IMR-90 (cell line): Measurements from ENCODE around the gene C21orf58. TPM values are rescaled to one million over a fixed set of nuclear protein-coding genes. Genes with fewer than 3 reads are reported as not detected.

Experiments
- ATAC-seq: fragments of 200-7000 bp; cut with Tn5 transposase; 2 replicates; pipeline ENCODE4 v1.9.1; 2020; ENCODE audit warnings: low read depth, mild to moderate bottlenecking, moderate library complexity
- BruUV-seq: library from RNA; stranded (reverse); fragments of 400-500 nt; replicated peaks from 2 replicates; lab custom pipeline; 2021; lab: Mats Ljungman, UMichigan
- CTCF ChIA-PET: fragments of 300-600 bp; formaldehyde crosslinking; extraction: SDS; loops from one replicate; lab custom pipeline; 2021; ENCODE audit warnings: antibody characterized with exemption; lab: Yijun Ruan, JAX
- POLR2A ChIA-PET: fragments of 300-600 bp; sonication (Branson Sonifier 250); formaldehyde crosslinking; loops from one replicate; lab custom pipeline; 2022; ENCODE audit warnings: antibody characterized with exemption; ENCODE audit not compliant: unreplicated experiment; lab: Charles Lee
- DNase-seq: peaks from one replicate; pipeline ENCODE4 v3.0.0; 2013
- H2AFZ ChIP-seq: replicated peaks from 2 replicates; pipeline ENCODE3; 2013; ENCODE audit warnings: low read length, mild to moderate bottlenecking; ENCODE audit not compliant: poor library complexity
- H2AK5ac ChIP-seq: 2 replicates; pipeline ENCODE4 v1.6.1; 2013; ENCODE audit warnings: low read depth, low read length, inconsistent platforms
- H2AK9ac ChIP-seq: replicated peaks from 2 replicates; pipeline ENCODE3; 2013; ENCODE audit warnings: mild to moderate bottlenecking, low read depth, low read length, moderate library complexity; ENCODE audit not compliant: poor library complexity
- H2BK120ac ChIP-seq: 2 replicates; pipeline ENCODE4 v1.6.1; 2013; ENCODE audit warnings: low read depth, low read length, inconsistent platforms
- H2BK15ac ChIP-seq: 3 replicates; pipeline ENCODE4 v1.6.1; 2013; ENCODE audit warnings: low read depth, low read length, inconsistent platforms
- H2BK20ac ChIP-seq: 2 replicates; pipeline ENCODE4 v1.6.1; 2013; ENCODE audit warnings: low read depth, mild to moderate bottlenecking, inconsistent platforms, low read length, moderate library complexity
- H2BK5ac ChIP-seq: 2 replicates; pipeline ENCODE4 v1.6.1; 2013; ENCODE audit warnings: mild to moderate bottlenecking, low read depth, low read length, inconsistent platforms; ENCODE audit not compliant: poor library complexity, severe bottlenecking
- H3K14ac ChIP-seq: replicated peaks from 2 replicates; pipeline ENCODE4 v1.6.1; 2013; ENCODE audit warnings: low read depth, low read length, inconsistent platforms
- H3K18ac ChIP-seq: 2 replicates; pipeline ENCODE4 v1.6.1; 2013; ENCODE audit warnings: low read depth, low read length, control low read depth
- H3K23ac ChIP-seq: 2 replicates; pipeline ENCODE4 v1.6.1; 2013; ENCODE audit warnings: low read depth, low read length, inconsistent platforms
- H3K27ac ChIP-seq: 2 replicates; pipeline ENCODE4 v1.5.1; 2013; ENCODE audit warnings: mild to moderate bottlenecking, control low read depth, low read length; ENCODE audit not compliant: insufficient read depth
- H3K27me3 ChIP-seq: 2 replicates; pipeline ENCODE4 v1.6.1; 2013; ENCODE audit warnings: low read length; ENCODE audit not compliant: control insufficient read depth, insufficient read depth
- H3K36me3 ChIP-seq: 2 replicates; pipeline ENCODE4 v1.6.1; 2013; ENCODE audit warnings: low read length, mixed read lengths; ENCODE audit not compliant: control insufficient read depth, insufficient read depth
- H3K4ac ChIP-seq: 2 replicates; pipeline ENCODE4 v1.6.1; 2013; ENCODE audit warnings: low read depth, low read length, inconsistent platforms
- H3K4me1 ChIP-seq: 2 replicates; pipeline ENCODE4 v1.6.1; 2013; ENCODE audit warnings: low read length, mixed read lengths; ENCODE audit not compliant: control insufficient read depth, insufficient read depth
- H3K4me2 ChIP-seq: 2 replicates; pipeline ENCODE4 v1.6.1; 2013; ENCODE audit warnings: low read depth, mild to moderate bottlenecking, control low read depth, low read length, moderate library complexity
- H3K4me3 ChIP-seq: 2 replicates; pipeline ENCODE4 v1.5.1; 2013; ENCODE audit warnings: low read depth, mild to moderate bottlenecking, control low read depth, low read length, moderate library complexity; ENCODE audit not compliant: insufficient read depth
- H3K56ac ChIP-seq: 2 replicates; pipeline ENCODE4 v1.6.1; 2013; ENCODE audit warnings: low read length, inconsistent platforms; ENCODE audit not compliant: insufficient read depth; ENCODE audit errors: extremely low read depth
- H3K79me1 ChIP-seq, 2 experiments: 2 replicates each; pipeline ENCODE4 v1.6.1; 2013; ENCODE audit warnings: low read length in 2 of 2, inconsistent platforms in 1 of 2, low read depth in 1 of 2
- H3K9ac ChIP-seq: 2 replicates; pipeline ENCODE4 v1.6.1; 2013; ENCODE audit warnings: low read depth, low read length, control low read depth
- H3K9me1 ChIP-seq: 2 replicates; pipeline ENCODE4 v1.6.1; 2013; ENCODE audit warnings: low read length, inconsistent platforms; ENCODE audit not compliant: insufficient read depth
- H3K9me3 ChIP-seq: 2 replicates; pipeline ENCODE4 v1.6.1; 2013; ENCODE audit warnings: low read length; ENCODE audit not compliant: control insufficient read depth, insufficient read depth
- H4K20me1 ChIP-seq: 2 replicates; pipeline ENCODE4 v1.6.1; 2013; ENCODE audit warnings: low read length, inconsistent platforms; ENCODE audit not compliant: insufficient read depth
- H4K5ac ChIP-seq: 2 replicates; pipeline ENCODE4 v1.6.1; 2013; ENCODE audit warnings: mild to moderate bottlenecking, low read depth, low read length, control low read depth
- H4K8ac ChIP-seq, 2 experiments: 2 replicates each; pipeline ENCODE4 v1.6.1; 2013; ENCODE audit warnings: low read depth in 2 of 2, low read length in 2 of 2, control low read depth in 1 of 2, inconsistent platforms in 1 of 2
- H4K91ac ChIP-seq: 2 replicates; pipeline ENCODE4 v1.6.1; 2013; ENCODE audit warnings: low read depth, low read length, inconsistent platforms; ENCODE audit not compliant: insufficient read depth
- BHLHE40 ChIP-seq: fragments of 150-350 bp; IDR thresholded peaks from 2 replicates; pipeline ENCODE4 v1.6.1; 2016; ENCODE audit warnings: mild to moderate bottlenecking, low read depth, low read length
- CEBPB ChIP-seq: IDR thresholded peaks from 2 replicates; pipeline ENCODE4 v1.6.1; 2012; ENCODE audit warnings: low read depth, low read length, improper control_type of control experiment
- CHD1 ChIP-seq: IDR thresholded peaks from 2 replicates; pipeline ENCODE4 v1.6.1; 2012; ENCODE audit warnings: low read depth, low read length, improper control_type of control experiment
- CTCF ChIP-seq: conservative IDR thresholded peaks from 2 replicates; pipeline ENCODE4 v1.5.1; 2012; ENCODE audit warnings: mild to moderate bottlenecking, low read depth, low read length, improper control_type of control experiment
- FOS ChIP-seq: fragments of 150-350 bp; IDR thresholded peaks from 2 replicates; pipeline ENCODE4 v1.6.1; 2016; ENCODE audit warnings: low read depth, low read length
- MAFK ChIP-seq: IDR thresholded peaks from 2 replicates; pipeline ENCODE4 v1.6.1; 2012; ENCODE audit warnings: low read depth, low read length, improper control_type of control experiment
- MAZ ChIP-seq: IDR thresholded peaks from 2 replicates; pipeline ENCODE4 v1.6.1; 2012; ENCODE audit warnings: low read depth, mild to moderate bottlenecking, low read length, improper control_type of control experiment, moderate library complexity, borderline replicate concordance
- MXI1 ChIP-seq: IDR thresholded peaks from 2 replicates; pipeline ENCODE4 v1.6.1; 2012; ENCODE audit warnings: low read depth, mild to moderate bottlenecking, low read length, moderate library complexity, borderline replicate concordance
- NFE2L2 ChIP-seq: fragments of 150-350 bp; IDR thresholded peaks from 2 replicates; pipeline ENCODE4 v1.6.1; 2016; ENCODE audit warnings: low read depth, mild to moderate bottlenecking, low read length
- POLR2A ChIP-seq: IDR thresholded peaks from 2 replicates; pipeline ENCODE4 v1.6.1; 2012; ENCODE audit warnings: mild to moderate bottlenecking, low read depth, low read length
- RAD21 ChIP-seq: IDR thresholded peaks from 2 replicates; pipeline ENCODE4 v1.6.1; 2012; ENCODE audit warnings: low read length, improper control_type of control experiment
- RCOR1 ChIP-seq: IDR thresholded peaks from 2 replicates; pipeline ENCODE4 v1.6.1; 2012; ENCODE audit warnings: mild to moderate bottlenecking, low read length, improper control_type of control experiment; ENCODE audit not compliant: insufficient replicate concordance
- RFX5 ChIP-seq: IDR thresholded peaks from 2 replicates; pipeline ENCODE4 v1.8.0; 2012; ENCODE audit warnings: low read depth, mild to moderate bottlenecking, low read length, moderate library complexity
- SMC3 ChIP-seq: fragments of 150-350 bp; IDR thresholded peaks from 2 replicates; pipeline ENCODE4 v1.6.1; 2016; ENCODE audit warnings: low read depth, mild to moderate bottlenecking, antibody characterized with exemption, low read length, moderate library complexity
- WGBS, 2 experiments: methylation state at CpG; one replicate each; pipeline versions ENCODE4 v1.1.5 to v1.1.7; 2013; ENCODE audit warnings: missing lambda C conversion rate in 2 of 2; ENCODE audit not compliant: insufficient read length in 1 of 2; ENCODE audit errors: extremely low coverage in 2 of 2; 5-methylcytosine and 5-hydroxymethylcytosine counted together
- dilution Hi-C: fragments of 300-500 bp; cut with HindIII; formaldehyde crosslinking; loops from one replicate; pipeline ENCODE4 v1.14.3; 2018; ENCODE audit warnings: low sequenced_read_pairs; ENCODE audit not compliant: unreplicated experiment
- in situ Hi-C: fragments of 300-500 bp; cut with MboI; formaldehyde crosslinking; loops from 3 replicates; pipeline ENCODE4 v1.14.3; 2019; ENCODE audit warnings: low sequenced_read_pairs, inconsistent platforms, mixed read lengths
- intact Hi-C: fragments of 100-400 bp; cut with micrococcal nuclease; formaldehyde crosslinking; loops from 2 replicates; pipeline ENCODE4 v1.10.0; 2022
- polyA plus RNA-seq, 3 experiments: library from polyadenylated mRNA; depleted of rRNA; stranded (reverse); fragments of >200 nt; gene quantifications; 2 replicates each; pipeline ENCODE4 v1.2.3, GENCODE V29; 2012; ENCODE audit warnings: low replicate concordance in 1 of 3
- total RNA-seq: library from RNA; depleted of rRNA; stranded (reverse); fragments of >200 nt; gene quantifications from 2 replicates; pipeline ENCODE4 v1.2.3, GENCODE V29; 2012
- TF ChIP-seq, protein P1 (sequence below): fragments of 150-350 bp; IDR thresholded peaks from 2 replicates; pipeline ENCODE4 v1.6.1; 2017; ENCODE audit warnings: mild to moderate bottlenecking, antibody characterized with exemption, low read length, low read depth
- TF ChIP-seq, protein P2 (sequence below): fragments of 150-350 bp; IDR thresholded peaks from 2 replicates; pipeline ENCODE4 v1.6.1; 2016; ENCODE audit warnings: low read depth, mild to moderate bottlenecking, low read length, moderate library complexity, borderline replicate concordance

The C21orf58 gene
- total and polyA plus RNA-seq, 2 of the 4 experiments (the other 2 are of a cell fraction) = 2.7 to 6.2 TPM

DNA sequence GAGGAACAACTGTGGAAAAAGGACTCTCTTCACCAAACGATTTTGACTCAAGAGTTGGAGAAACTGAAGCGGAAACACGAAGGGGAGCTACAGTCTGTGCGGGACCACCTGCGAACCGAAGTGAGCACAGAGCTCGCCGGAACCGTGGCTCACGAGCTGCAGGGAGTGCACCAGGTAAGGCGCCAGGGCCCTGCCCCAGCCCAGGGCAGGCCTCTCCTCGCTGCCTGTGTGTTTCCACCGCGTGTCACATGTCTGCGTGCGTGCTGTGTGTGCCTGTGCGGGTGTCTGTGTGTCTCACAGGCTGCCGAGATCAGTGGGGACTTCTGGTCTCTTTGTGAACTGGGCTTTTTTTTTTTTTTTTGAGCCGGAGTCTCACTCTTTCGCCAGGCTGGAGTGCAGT is 43.3 kb upstream of the C21orf58 start:
- in situ Hi-C loops = no loop called here
- BruUV-seq = no TSS peak

More for the DNA sequence above, 43.3 kb upstream of the C21orf58 start:
- peaks cover 46% of the 10 kb centered on the region for H3K36me3 ChIP-seq
- no peak overlapping the region for H3K56ac ChIP-seq
- DNase-seq (no peak), ATAC-seq (no peak)
- dilution Hi-C loops (no loop called here), intact Hi-C loops (no loop called here)
- no peaks in the 10 kb centered on the region for H3K27me3 ChIP-seq
- H2BK20ac ChIP-seq = no peak overlapping the region
- ChIA-PET CTCF (no interaction called here), POLR2A (no interaction called here)
- TF ChIP-seq CEBPB = no peak
- TF ChIP-seq FOS = no peak
- no peak for TF ChIP-seq MAFK
- TF ChIP-seq POLR2A = no peak
- TF ChIP-seq, protein P1, sequence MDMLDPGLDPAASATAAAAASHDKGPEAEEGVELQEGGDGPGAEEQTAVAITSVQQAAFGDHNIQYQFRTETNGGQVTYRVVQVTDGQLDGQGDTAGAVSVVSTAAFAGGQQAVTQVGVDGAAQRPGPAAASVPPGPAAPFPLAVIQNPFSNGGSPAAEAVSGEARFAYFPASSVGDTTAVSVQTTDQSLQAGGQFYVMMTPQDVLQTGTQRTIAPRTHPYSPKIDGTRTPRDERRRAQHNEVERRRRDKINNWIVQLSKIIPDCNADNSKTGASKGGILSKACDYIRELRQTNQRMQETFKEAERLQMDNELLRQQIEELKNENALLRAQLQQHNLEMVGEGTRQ = no peak
- no peak for TF ChIP-seq CHD1
- TF ChIP-seq MAZ = no peak
- no peak for TF ChIP-seq BHLHE40
- TF ChIP-seq, protein P2, sequence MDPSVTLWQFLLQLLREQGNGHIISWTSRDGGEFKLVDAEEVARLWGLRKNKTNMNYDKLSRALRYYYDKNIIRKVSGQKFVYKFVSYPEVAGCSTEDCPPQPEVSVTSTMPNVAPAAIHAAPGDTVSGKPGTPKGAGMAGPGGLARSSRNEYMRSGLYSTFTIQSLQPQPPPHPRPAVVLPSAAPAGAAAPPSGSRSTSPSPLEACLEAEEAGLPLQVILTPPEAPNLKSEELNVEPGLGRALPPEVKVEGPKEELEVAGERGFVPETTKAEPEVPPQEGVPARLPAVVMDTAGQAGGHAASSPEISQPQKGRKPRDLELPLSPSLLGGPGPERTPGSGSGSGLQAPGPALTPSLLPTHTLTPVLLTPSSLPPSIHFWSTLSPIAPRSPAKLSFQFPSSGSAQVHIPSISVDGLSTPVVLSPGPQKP = no peak
- no peak for TF ChIP-seq CTCF
- no peak for TF ChIP-seq NFE2L2
- no peak for TF ChIP-seq RAD21
- no peak for TF ChIP-seq RFX5
- TF ChIP-seq RCOR1 = no peak
- TF ChIP-seq SMC3 = no peak
- no peak for TF ChIP-seq MXI1
- H4K20me1 ChIP-seq = peaks cover 6% of the 10 kb centered on the region
- H3K79me1 ChIP-seq = peaks cover 14 to 48% of the 10 kb centered on the region in 2 experiments
- no peak overlapping the region for H4K5ac ChIP-seq
- no peak overlapping the region for H2AK9ac ChIP-seq
- no peak overlapping the region for H3K23ac ChIP-seq
- no peak overlapping the region for H3K14ac ChIP-seq
- no peak overlapping the region for H3K4me3 ChIP-seq
- peaks cover 7% of the 10 kb centered on the region for H3K9me1 ChIP-seq
- 98% methylated on average over 18 of the region's 20 CpGs; no CpG with 5 or more reads in 1 of the 2 experiments for WGBS, 2 experiments
- no peak overlapping the region for H3K9ac ChIP-seq
- H3K18ac ChIP-seq = no peak overlapping the region
- H3K4me1 ChIP-seq = no peaks in the 10 kb centered on the region
- H4K91ac ChIP-seq = no peak overlapping the region
- no peak overlapping the region for H4K8ac ChIP-seq
- no peaks in the 10 kb centered on the region for H3K9me3 ChIP-seq
- no peak overlapping the region for H2AFZ ChIP-seq
- H2BK5ac ChIP-seq = no peak overlapping the region
- no peak overlapping the region for H2BK120ac ChIP-seq
- no peak overlapping the region for H3K27ac ChIP-seq
- H2AK5ac ChIP-seq = no peak overlapping the region
- H3K4me2 ChIP-seq = no peak overlapping the region
- H3K4ac ChIP-seq = no peak overlapping the region
- H2BK15ac ChIP-seq = no peak overlapping the region
